Measurements from ENCODE around the gene TEPSIN.

Gene TEPSIN

GRCh38 chr17:81204578-81204977 is 34.3 kb downstream of the TEPSIN start:
- DNase-seq (ENCODE audit: low read depth) = no peak
- no peak overlapping the region for H3K4me3 ChIP-seq (ENCODE audit: low read depth, low read length)
- TF ChIP-seq CTCF (IDR thresholded peaks at IDR 0.05; ENCODE audit: low read depth, low read length, missing control alignments) = no peak

DNA sequence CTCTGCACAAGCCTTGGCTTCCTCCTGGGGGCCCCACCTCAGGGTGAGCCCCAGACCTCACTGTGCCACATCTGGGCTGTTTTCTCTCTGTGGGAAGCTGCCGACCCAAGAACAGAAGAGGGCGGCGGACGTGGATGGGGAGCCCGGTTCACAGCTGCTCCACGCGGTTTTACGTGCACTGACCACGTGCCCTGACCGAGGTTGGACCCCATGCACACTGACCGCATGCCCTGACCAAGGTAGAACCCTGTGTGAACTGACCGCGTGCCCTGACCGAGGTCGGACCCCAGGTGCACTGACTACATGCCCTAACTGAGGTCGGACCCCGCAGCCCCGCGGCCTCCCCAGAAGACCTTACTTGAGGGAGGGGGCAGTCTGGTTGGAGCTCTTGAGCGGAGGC is 35.7 kb downstream of the TEPSIN start:
- no peak overlapping the region for H3K4me3 ChIP-seq (ENCODE audit: low read depth, low read length)
- TF ChIP-seq CTCF (IDR thresholded peaks at IDR 0.05; ENCODE audit: low read depth, low read length, missing control alignments) = no peak
- DNase-seq (ENCODE audit: low read depth) = no peak

GRCh38 chr17:81202318-81202717 is 36.5 kb downstream of the TEPSIN start:
- H3K4me3 ChIP-seq (ENCODE audit: low read depth, low read length) = no peak overlapping the region
- TF ChIP-seq CTCF (IDR thresholded peaks at IDR 0.05; ENCODE audit: low read depth, low read length, missing control alignments) = no peak
- DNase-seq (ENCODE audit: low read depth) = no peak

- DNase-seq (ENCODE audit: low read depth) = no peak
- TF ChIP-seq CTCF (IDR thresholded peaks at IDR 0.05; ENCODE audit: low read depth, low read length, missing control alignments) = peak; percentile 46
- H3K4me3 ChIP-seq (ENCODE audit: low read depth, low read length) = no peak overlapping the region
Measured at GRCh38 chr17:81200695-81201580, 37.9 kb downstream of the TEPSIN start.

- no peak overlapping the region for H3K4me3 ChIP-seq (ENCODE audit: low read depth, low read length)
- DNase-seq (ENCODE audit: low read depth) = no peak
- no peak for TF ChIP-seq CTCF (IDR thresholded peaks at IDR 0.05; ENCODE audit: low read depth, low read length, missing control alignments)
Measured at GRCh38 chr17:81200201-81200600, 38.7 kb downstream of the TEPSIN start.

- no peak overlapping the region for H3K4me3 ChIP-seq (ENCODE audit: low read depth, low read length)
- DNase-seq (ENCODE audit: low read depth) = no peak
- no peak for TF ChIP-seq CTCF (IDR thresholded peaks at IDR 0.05; ENCODE audit: low read depth, low read length, missing control alignments)
Measured at GRCh38 chr17:81199482-81199830, 39.4 kb downstream of the TEPSIN start.

Data from GM12864 (cell line).